Activated T-helper 1 cell treated with anti-CD3 and anti-CD28 coated beads, Interleukin-12 subunit alpha, Interleukin-12 subunit beta, Interleukin-2, Interleukin-4 antibody, amounts not matched to agents 30 ng/mL and 10 ng/mL and 1 ng/mL, durations not matched to agents 14 hours and 24 hours and 36 hours (primary cell): ENCODE data around the gene C6orf47. TPM values are rescaled to one million over a fixed set of nuclear protein-coding genes. Genes with fewer than 3 reads are reported as not detected.

ENCODE experiments used
- DNase-seq: peaks from one replicate; pipeline ENCODE4 v3.0.0; 2021; ENCODE audit warnings: low spot score
- H3K27ac Mint-ChIP-seq: one replicate; pipeline ENCODE4 v1.8.0; 2021; ENCODE audit warnings: mild to moderate bottlenecking, mixed read lengths
- H3K27me3 Mint-ChIP-seq: one replicate; pipeline ENCODE4 v1.8.0; 2022; ENCODE audit warnings: mild to moderate bottlenecking, moderate library complexity, mixed read lengths; ENCODE audit not compliant: insufficient read depth
- H3K36me3 Mint-ChIP-seq: one replicate; pipeline ENCODE4 v1.8.0; 2021; ENCODE audit warnings: low read depth, mixed read lengths
- H3K4me1 Mint-ChIP-seq: one replicate; pipeline ENCODE4 v1.8.0; 2021; ENCODE audit warnings: low read depth, mixed read lengths
- H3K4me3 Mint-ChIP-seq: one replicate; pipeline ENCODE4 v1.8.0; 2021; ENCODE audit warnings: mild to moderate bottlenecking, moderate library complexity, mixed read lengths
- H3K9me3 Mint-ChIP-seq: one replicate; pipeline ENCODE4 v1.8.0; 2021; ENCODE audit warnings: mixed read lengths
- intact Hi-C: fragments of 100-400 bp; cut with micrococcal nuclease; formaldehyde crosslinking; loops from one replicate; pipeline ENCODE4 v1.15.1; 2024
- total RNA-seq: library from RNA; stranded (reverse); gene quantifications from 2 replicates; pipeline ENCODE4 v1.2.3, GENCODE V29; 2022

Gene C6orf47
- total RNA-seq, 1 donor from 2014 or later, result 18.1 TPM

DNA sequence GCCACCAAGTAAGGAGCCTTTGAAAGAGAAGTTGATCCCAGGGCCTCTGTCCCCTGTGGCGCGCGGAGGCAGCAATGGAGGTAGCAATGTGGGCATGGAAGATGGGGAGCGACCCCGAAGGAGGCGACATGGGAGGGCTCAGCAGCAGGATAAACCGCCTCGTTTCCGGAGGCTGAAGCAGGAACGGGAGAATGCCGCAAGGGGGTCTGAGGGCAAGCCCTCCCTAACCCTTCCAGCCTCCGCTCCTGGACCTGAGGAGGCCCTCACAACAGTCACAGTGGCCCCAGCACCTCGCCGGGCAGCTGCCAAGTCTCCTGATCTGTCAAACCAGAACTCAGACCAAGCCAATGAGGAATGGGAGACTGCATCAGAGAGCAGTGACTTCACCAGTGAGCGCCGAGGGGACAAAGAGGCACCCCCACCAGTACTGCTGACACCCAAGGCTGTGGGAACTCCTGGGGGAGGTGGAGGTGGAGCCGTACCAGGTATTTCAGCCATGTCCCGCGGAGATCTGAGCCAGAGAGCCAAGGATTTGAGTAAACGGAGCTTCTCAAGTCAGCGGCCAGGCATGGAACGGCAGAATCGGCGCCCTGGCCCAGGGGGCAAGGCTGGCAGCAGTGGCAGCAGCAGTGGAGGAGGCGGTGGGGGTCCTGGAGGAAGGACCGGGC lies 28.2 kb downstream of the C6orf47 start:
- Mint-ChIP-seq H3K4me3 (no peak overlapping the region), H3K9me3 (no peaks in the 10 kb centered on the region), H3K4me1 (peaks cover 5% of the 10 kb centered on the region), H3K27me3 (no peaks in the 10 kb centered on the region), H3K27ac (no peak overlapping the region), H3K36me3 (peaks cover 60% of the 10 kb centered on the region)
- DNase-seq, result no peak
- intact Hi-C loops, result no loop called here

DNA sequence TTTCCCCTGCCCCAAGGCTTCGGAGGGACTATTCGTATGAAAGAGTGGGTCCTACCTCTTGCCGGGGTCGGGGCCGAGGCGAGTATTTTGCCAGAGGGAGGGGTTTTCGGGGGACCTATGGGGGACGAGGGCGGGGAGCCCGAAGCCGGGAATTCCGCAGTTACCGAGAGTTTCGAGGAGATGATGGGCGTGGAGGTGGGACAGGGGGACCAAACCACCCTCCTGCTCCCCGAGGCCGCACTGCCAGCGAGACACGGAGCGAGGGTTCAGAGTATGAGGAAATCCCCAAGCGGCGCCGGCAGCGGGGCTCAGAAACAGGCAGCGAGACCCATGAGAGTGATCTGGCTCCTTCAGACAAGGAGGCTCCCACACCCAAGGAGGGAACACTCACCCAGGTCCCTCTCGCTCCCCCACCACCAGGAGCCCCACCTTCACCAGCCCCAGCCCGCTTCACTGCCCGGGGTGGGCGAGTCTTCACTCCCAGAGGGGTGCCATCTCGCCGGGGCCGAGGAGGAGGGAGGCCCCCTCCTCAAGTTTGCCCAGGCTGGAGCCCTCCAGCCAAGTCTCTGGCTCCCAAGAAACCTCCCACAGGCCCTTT lies 28.8 kb downstream of the C6orf47 start:
- intact Hi-C loops, result no loop called here
- Mint-ChIP-seq H3K27me3 (no peaks in the 10 kb centered on the region), H3K9me3 (no peaks in the 10 kb centered on the region), H3K27ac (no peak overlapping the region), H3K4me3 (no peak overlapping the region), H3K4me1 (peaks cover 9% of the 10 kb centered on the region), H3K36me3 (peaks cover 60% of the 10 kb centered on the region)
- no peak for DNase-seq

DNA sequence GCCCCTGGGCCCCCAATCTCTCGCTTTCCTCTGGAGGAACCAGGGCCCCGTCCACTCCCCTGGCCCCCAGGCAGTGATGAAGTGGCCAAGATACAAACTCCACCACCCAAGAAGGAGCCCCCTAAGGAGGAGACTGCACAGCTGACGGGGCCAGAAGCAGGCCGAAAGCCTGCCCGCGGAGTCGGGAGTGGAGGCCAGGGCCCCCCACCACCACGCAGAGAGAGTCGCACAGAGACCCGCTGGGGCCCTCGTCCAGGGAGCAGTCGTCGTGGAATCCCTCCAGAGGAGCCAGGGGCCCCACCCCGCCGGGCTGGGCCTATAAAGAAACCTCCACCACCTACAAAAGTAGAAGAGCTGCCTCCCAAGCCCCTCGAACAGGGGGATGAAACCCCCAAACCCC lies 29.4 kb downstream of the C6orf47 start:
- peaks cover 59% of the 10 kb centered on the region for H3K36me3 Mint-ChIP-seq
- no peaks in the 10 kb centered on the region for H3K27me3 Mint-ChIP-seq
- DNase-seq, result no peak
- H3K4me3 Mint-ChIP-seq, result no peak overlapping the region
- intact Hi-C loops, result no loop called here
- no peaks in the 10 kb centered on the region for H3K9me3 Mint-ChIP-seq
- no peak overlapping the region for H3K27ac Mint-ChIP-seq
- peaks cover 9% of the 10 kb centered on the region for H3K4me1 Mint-ChIP-seq

DNA sequence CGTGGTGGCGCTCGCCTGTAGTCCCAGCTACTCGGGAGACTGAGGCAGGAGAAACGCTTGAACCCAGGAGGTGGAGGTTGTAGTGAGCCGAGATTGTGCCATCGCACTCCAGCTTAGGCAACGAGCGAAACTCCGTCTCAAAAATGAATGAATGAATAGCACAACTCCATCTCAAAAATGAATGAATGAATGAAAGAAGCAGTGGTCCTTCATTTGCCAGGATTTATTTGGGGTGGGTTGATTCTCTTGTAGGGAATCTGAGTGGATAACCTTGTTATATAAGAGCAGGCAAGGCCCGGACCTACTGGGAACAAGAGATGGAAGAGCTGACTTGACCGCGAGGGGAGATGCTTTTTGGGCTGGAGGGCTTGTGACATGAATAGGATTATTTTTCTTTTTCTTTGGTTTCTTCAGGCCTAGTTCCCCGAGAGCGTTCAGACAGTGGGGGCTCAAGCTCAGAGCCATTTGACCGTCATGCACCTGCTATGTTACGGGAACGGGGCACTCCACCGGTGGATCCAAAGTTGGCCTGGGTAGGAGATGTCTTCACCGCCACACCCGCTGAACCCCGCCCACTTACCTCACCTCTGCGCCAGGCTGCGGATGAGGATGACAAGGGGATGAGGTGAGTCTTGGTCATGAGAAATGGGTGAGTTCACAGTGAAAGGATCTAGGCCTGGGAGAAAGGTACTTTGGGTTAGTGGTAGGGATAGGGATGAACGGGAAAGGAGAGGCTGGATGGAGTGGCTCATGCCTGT lies 30.2 kb downstream of the C6orf47 start:
- intact Hi-C loops, result no loop called here
- no peak overlapping the region for H3K4me3 Mint-ChIP-seq
- no peaks in the 10 kb centered on the region for H3K9me3 Mint-ChIP-seq
- no peaks in the 10 kb centered on the region for H3K27me3 Mint-ChIP-seq
- no peak overlapping the region for H3K27ac Mint-ChIP-seq
- DNase-seq, result no peak
- peaks cover 17% of the 10 kb centered on the region for H3K4me1 Mint-ChIP-seq
- H3K36me3 Mint-ChIP-seq, result peaks cover 60% of the 10 kb centered on the region

DNA sequence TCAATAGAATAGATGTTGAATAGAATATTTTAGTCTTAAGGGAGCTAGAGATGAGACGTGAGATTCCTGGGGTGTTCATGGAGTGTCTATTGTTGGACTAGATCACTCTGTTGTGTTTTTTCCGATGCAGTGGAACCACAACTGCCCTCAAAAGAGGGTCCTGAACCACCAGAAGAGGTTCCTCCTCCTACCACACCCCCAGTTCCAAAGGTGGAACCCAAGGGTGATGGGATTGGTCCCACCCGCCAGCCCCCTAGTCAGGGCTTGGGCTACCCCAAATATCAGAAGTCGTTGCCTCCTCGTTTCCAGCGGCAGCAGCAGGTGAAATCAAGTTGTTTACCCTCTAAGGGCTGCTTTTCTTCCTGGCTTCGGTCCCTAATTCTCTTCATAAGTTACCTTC lies 31.6 kb downstream of the C6orf47 start:
- DNase-seq, result no peak
- no peak overlapping the region for H3K4me3 Mint-ChIP-seq
- H3K9me3 Mint-ChIP-seq, result no peaks in the 10 kb centered on the region
- no peaks in the 10 kb centered on the region for H3K27me3 Mint-ChIP-seq
- peaks cover 20% of the 10 kb centered on the region for H3K4me1 Mint-ChIP-seq
- no peak overlapping the region for H3K27ac Mint-ChIP-seq
- intact Hi-C loops, result no loop called here
- peaks cover 66% of the 10 kb centered on the region for H3K36me3 Mint-ChIP-seq

DNA sequence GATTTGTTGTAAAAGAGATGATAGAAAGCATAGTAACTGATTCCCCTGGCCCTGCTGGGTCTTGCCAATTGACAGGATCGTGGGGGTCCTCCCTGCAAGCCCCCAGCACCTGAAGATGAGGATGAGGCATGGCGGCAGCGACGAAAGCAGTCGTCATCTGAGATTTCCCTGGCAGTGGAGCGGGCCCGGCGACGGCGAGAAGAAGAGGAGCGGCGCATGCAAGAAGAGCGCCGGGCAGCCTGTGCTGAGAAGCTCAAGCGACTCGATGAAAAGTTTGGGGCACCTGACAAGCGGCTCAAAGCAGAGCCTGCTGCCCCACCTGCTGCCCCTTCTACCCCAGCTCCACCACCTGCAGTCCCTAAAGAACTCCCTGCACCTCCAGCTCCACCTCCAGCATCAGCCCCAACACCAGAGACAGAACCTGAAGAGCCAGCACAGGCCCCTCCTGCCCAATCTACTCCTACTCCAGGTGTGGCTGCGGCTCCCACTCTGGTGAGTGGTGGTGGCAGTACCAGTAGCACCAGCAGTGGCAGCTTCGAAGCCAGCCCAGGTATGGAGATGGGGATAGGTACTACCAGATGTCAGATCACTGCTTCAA lies 32.8 kb downstream of the C6orf47 start:
- DNase-seq, result no peak
- no peak overlapping the region for H3K27ac Mint-ChIP-seq
- no peak overlapping the region for H3K4me3 Mint-ChIP-seq
- no peaks in the 10 kb centered on the region for H3K9me3 Mint-ChIP-seq
- H3K27me3 Mint-ChIP-seq, result no peaks in the 10 kb centered on the region
- peaks cover 69% of the 10 kb centered on the region for H3K36me3 Mint-ChIP-seq
- H3K4me1 Mint-ChIP-seq, result peaks cover 27% of the 10 kb centered on the region
- intact Hi-C loops, result no loop called here

DNA sequence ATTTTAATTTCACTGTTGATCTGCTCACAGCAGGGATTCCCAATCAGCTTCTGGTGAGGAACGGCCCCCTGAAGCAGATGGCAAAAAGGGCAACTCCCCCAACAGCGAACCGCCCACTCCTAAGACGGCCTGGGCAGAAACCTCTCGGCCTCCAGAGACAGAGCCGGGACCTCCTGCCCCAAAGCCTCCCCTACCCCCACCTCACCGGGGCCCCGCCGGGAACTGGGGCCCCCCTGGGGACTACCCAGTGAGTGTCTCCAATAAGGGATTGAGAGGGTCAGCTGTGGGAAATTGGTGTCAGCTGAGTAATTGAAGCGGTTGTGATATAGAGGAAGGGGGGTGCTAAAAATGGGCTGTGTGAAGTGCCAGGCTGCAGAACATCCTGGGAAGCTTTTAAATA lies 33.6 kb downstream of the C6orf47 start:
- no peaks in the 10 kb centered on the region for H3K9me3 Mint-ChIP-seq
- DNase-seq, result no peak
- peaks cover 35% of the 10 kb centered on the region for H3K4me1 Mint-ChIP-seq
- intact Hi-C loops, result no loop called here
- H3K27me3 Mint-ChIP-seq, result no peaks in the 10 kb centered on the region
- H3K27ac Mint-ChIP-seq, result no peak overlapping the region
- no peak overlapping the region for H3K4me3 Mint-ChIP-seq
- peaks cover 74% of the 10 kb centered on the region for H3K36me3 Mint-ChIP-seq

DNA sequence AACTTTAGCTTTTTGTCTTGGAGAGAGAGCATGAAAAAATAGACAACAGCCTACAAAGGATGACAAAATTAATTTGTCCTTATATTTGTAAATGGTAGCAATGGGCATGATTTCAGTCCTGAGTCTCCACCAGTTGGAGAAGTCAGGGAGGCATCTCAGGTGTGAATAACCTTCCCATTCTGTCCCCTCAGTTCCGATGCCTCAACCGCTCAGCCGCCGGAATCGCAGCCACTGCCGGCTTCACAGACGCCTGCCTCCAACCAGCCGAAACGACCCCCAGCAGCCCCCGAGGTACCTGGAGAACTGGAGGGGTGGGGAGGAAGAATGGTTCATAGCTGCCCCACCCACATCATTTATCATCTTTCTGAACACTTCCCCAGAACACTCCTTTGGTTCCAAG lies 36.5 kb downstream of the C6orf47 start:
- intact Hi-C loops, result no loop called here
- DNase-seq, result no peak
- peaks cover 43% of the 10 kb centered on the region for H3K4me1 Mint-ChIP-seq
- H3K9me3 Mint-ChIP-seq, result no peaks in the 10 kb centered on the region
- no peaks in the 10 kb centered on the region for H3K27me3 Mint-ChIP-seq
- no peak overlapping the region for H3K4me3 Mint-ChIP-seq
- peaks cover 59% of the 10 kb centered on the region for H3K36me3 Mint-ChIP-seq
- no peak overlapping the region for H3K27ac Mint-ChIP-seq

DNA sequence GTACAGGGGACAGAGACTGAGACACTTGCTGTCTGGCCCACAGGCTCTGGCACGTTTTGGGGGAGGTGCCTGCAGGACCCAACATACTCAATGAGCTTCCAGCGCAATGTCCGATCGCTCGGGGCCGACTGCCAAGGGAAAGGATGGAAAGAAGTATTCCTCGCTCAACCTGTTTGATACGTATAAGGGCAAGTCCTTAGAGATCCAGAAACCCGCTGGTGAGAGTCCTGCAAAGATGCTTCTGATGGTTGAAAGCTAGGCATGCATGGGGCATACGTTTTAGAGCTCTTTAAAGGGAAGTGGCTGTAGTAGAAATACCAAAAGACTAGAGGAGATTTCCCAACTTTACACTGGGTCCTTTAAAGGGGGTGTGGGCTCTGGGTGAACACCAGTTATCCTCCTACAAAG lies 37.9 kb downstream of the C6orf47 start:
- Mint-ChIP-seq H3K9me3 (no peaks in the 10 kb centered on the region), H3K36me3 (peaks cover 56% of the 10 kb centered on the region), H3K27ac (peak overlapping the region; percentile 98), H3K4me3 (peak overlapping the region; percentile 97), H3K4me1 (peaks cover 41% of the 10 kb centered on the region), H3K27me3 (no peaks in the 10 kb centered on the region)
- no peak for DNase-seq
- intact Hi-C loops, result no loop called here

DNA sequence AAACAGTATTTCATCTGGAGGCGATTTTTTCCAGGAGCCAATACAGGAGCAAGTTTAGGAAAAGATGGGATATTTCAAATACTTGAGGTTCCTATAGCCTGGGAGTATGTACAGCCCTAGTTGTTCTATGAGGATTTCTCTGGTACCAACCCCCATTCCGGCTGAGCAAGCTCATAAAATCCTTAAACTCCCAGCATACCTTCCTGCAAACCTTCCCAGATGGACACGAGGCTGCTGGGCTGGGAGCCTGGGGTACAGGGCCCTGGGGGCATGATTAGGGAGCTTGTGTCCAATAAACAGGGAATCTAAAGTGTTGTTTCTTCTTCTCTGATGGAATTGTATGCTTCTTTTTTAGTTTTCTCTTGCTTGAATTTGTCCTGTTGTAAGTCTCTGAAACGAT lies 38.6 kb downstream of the C6orf47 start:
- peaks cover 49% of the 10 kb centered on the region for H3K36me3 Mint-ChIP-seq
- intact Hi-C loops, result loop anchor here (2.0 kb wide), 7 partner anchors 47 to 1797 kb away; partner anchors contain the start of genes CUTA, EHMT2, NEU1 and TNF

DNA sequence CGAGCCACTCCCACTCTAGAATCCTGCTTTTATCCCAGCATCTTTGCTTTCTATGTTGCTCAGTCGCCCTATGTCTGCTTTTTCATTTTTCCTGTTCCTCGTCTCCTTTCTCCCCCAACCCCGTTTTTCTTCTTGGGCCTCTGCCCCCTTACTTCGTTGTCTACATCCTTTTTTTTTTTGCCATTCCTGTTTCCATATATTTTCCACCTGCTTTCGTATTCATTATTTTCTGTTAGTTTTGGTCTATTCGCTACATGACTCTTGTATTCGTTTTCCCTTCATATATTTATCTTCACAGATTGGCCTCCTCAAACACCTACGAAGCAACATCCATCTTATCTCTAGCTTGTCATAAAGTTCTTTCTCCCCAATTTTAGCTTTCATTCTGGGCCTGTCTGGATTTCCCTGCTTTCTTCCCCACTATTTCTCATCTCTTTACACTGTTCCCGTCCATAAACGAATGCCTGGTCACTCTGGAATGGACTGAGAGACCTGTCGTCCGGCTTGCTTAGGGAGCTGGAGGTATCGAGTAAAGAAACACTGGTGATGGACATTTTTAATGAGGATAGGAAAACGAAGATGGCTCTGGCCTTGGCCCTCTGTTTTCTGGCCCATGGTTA lies 39.1 kb downstream of the C6orf47 start:
- Mint-ChIP-seq H3K36me3 (peaks cover 47% of the 10 kb centered on the region), H3K27ac (peak overlapping the region; percentile 98), H3K9me3 (no peaks in the 10 kb centered on the region), H3K4me1 (peaks cover 41% of the 10 kb centered on the region), H3K4me3 (peak overlapping the region; percentile 97), H3K27me3 (no peaks in the 10 kb centered on the region)
- intact Hi-C loops, result loop anchor here (2.0 kb wide), 7 partner anchors 47 to 1797 kb away; partner anchors contain the start of genes CUTA, EHMT2, NEU1 and TNF
- DNase-seq, result no peak

More for the DNA sequence above, 38.6 kb downstream of the C6orf47 start:
- Mint-ChIP-seq H3K27me3 (no peaks in the 10 kb centered on the region), H3K4me3 (peak overlapping the region; percentile 97), H3K27ac (peak overlapping the region; percentile 98), H3K9me3 (no peaks in the 10 kb centered on the region), H3K4me1 (peaks cover 35% of the 10 kb centered on the region)
- no peak for DNase-seq

DNA sequence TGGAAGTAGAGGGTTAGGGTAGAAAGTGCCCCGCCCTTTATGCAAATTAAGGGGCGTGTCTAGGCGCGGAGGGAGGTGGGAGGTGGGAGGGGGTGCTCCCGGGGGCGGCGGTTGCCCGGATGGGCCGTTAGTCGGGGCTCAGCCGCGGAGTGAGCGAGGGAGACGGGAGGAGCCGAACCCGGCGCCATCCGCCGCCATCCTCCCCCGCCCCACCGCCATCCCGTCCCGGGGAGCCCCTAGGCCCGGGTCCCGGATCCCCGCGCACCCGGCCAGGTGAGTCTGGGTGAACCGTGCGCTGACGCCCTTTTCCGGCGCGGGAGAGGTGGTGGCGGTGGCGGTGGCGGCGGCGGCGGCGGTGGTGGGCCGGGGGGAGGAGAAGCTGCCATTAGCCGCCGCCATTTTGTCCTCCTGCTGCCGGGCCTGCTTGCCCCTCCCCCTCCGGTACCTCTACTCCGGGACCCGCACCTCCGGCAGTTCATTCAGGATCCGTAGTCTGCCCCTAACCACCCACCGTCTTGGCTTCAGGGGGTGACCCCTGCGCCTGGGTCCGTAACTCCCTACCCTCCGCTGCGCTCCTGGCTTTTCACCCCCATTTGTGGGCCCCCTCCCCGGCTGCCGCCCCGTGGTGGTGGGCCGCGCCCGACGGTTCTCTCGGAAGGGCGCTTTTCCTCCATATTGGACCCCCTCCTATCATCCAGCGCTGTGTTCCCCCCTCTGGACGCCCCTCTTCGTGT lies 39.8 kb downstream of the C6orf47 start, which contains the start of gene PRRC2A:
TSS of gene PRRC2A (plus strand) at position 130 of the 734 bp plus-strand sequence. CDS start 2,075 bp downstream, outside the sequence.
- peak within 1 kb of the TSS; percentile 98 for H3K27ac Mint-ChIP-seq
- peak; percentile 71 for DNase-seq
- peak within 1 kb of the TSS; percentile 97 for H3K4me3 Mint-ChIP-seq
- H3K36me3 Mint-ChIP-seq, result peaks cover 40% of the 10 kb centered on the region
- H3K4me1 Mint-ChIP-seq, result peaks cover 43% of the 10 kb centered on the region
- no peaks in the 10 kb centered on the region for H3K27me3 Mint-ChIP-seq
- H3K9me3 Mint-ChIP-seq, result no peaks in the 10 kb centered on the region
- intact Hi-C loops, result loop anchor here (1.0 to 2.0 kb wide), 18 partner anchors 22 to 1798 kb away; partner anchors contain the start of genes BAG6, CUTA, DDX39B and EHMT2
